ENCODE data around the gene MCL1. TPM values are rescaled to one million over a fixed set of nuclear protein-coding genes. Genes with fewer than 3 reads are reported as not detected.
A peak's percentile ranks its signal among the peaks of the same experiment; 100 is the strongest.
"Not testable (repeated sequence)": the region's sequence is repeated elsewhere in the genome, so short reads cannot be mapped to it uniquely, and the experiment has no call there.

MCL1 gene
- total RNA-seq, 1 donor from 2014 or later = 193 TPM

DNA sequence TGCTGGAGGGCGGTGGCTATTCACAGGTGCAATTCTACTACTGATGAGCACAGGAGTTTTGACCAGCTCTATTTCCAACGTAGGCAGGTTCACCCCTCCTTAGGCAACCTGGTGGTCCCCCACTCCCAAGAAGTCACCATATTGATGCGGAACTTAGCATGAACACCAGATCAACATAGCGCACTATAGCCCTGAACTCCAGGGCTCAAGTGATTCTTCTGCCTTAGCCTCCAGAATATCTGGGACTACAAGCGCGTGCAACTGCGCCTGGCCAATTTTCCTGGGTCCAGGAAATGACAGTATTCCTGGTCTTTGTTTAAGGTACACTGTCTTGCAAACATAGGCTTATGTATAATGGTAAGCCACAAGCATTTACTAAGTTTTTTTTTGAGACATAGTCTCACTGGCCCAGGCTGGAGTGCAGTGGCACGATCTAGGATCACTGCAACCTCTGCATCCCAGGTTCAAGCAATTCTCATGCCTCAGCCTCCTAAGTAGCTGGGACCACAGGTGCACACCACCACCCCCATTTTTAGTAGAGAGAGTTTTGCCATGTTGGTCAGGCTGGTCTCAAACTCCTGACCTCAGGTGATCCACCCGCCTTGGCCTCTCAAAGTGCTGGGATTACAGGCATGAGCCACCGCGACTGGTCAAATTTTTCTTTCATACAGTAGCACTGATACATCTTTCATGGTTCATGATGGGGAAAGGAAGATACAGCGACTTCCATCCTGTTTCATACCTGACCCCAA, 12.6 kb downstream of the MCL1 start:
- Mint-ChIP-seq H3K27ac (ENCODE audit: unreplicated experiment) (peak overlapping the region; percentile 98), H3K27me3 (ENCODE audit: unreplicated experiment) (peaks cover 19% of the 10 kb centered on the region), H3K36me3 (ENCODE audit: low read depth, unreplicated experiment) (peaks cover 12% of the 10 kb centered on the region), H3K4me3 (ENCODE audit: unreplicated experiment) (peak overlapping the region; percentile 65), H3K4me1 (ENCODE audit: unreplicated experiment) (peaks cover 60% of the 10 kb centered on the region), H3K9me3 (ENCODE audit: unreplicated experiment) (no peaks in the 10 kb centered on the region)
- TF ChIP-seq, protein P1, sequence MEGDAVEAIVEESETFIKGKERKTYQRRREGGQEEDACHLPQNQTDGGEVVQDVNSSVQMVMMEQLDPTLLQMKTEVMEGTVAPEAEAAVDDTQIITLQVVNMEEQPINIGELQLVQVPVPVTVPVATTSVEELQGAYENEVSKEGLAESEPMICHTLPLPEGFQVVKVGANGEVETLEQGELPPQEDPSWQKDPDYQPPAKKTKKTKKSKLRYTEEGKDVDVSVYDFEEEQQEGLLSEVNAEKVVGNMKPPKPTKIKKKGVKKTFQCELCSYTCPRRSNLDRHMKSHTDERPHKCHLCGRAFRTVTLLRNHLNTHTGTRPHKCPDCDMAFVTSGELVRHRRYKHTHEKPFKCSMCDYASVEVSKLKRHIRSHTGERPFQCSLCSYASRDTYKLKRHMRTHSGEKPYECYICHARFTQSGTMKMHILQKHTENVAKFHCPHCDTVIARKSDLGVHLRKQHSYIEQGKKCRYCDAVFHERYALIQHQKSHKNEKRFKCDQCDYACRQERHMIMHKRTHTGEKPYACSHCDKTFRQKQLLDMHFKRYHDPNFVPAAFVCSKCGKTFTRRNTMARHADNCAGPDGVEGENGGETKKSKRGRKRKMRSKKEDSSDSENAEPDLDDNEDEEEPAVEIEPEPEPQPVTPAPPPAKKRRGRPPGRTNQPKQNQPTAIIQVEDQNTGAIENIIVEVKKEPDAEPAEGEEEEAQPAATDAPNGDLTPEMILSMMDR (IDR thresholded peaks at IDR 0.05; ENCODE audit: unreplicated experiment) = no peak
- no peak for DNase-seq (ENCODE audit: low spot score)

GRCh38 chr1:150565240-150565991, 14.0 kb downstream of the MCL1 start:
- Mint-ChIP-seq H3K27me3 (ENCODE audit: unreplicated experiment) (peaks cover 20% of the 10 kb centered on the region), H3K4me3 (ENCODE audit: unreplicated experiment) (peak overlapping the region; percentile 59), H3K36me3 (ENCODE audit: low read depth, unreplicated experiment) (peaks cover 12% of the 10 kb centered on the region), H3K27ac (ENCODE audit: unreplicated experiment) (peak overlapping the region; percentile 77), H3K4me1 (ENCODE audit: unreplicated experiment) (peaks cover 67% of the 10 kb centered on the region)
- DNase-seq (ENCODE audit: low spot score); H3K9me3 Mint-ChIP-seq (ENCODE audit: unreplicated experiment): not testable (repeated sequence)

- DNase-seq (ENCODE audit: low spot score) = no peak
- Mint-ChIP-seq H3K4me1 (ENCODE audit: unreplicated experiment) (peaks cover 66% of the 10 kb centered on the region), H3K27me3 (ENCODE audit: unreplicated experiment) (peaks cover 14% of the 10 kb centered on the region), H3K4me3 (ENCODE audit: unreplicated experiment) (peak overlapping the region; percentile 49), H3K36me3 (ENCODE audit: low read depth, unreplicated experiment) (peaks cover 4% of the 10 kb centered on the region), H3K9me3 (ENCODE audit: unreplicated experiment) (no peaks in the 10 kb centered on the region), H3K27ac (ENCODE audit: unreplicated experiment) (peak overlapping the region; percentile 77)
- TF ChIP-seq, protein P1 (IDR thresholded peaks at IDR 0.05; ENCODE audit: unreplicated experiment) = no peak
Observed at GRCh38 chr1:150564051-150564991, 15.1 kb downstream of the MCL1 start.

DNA sequence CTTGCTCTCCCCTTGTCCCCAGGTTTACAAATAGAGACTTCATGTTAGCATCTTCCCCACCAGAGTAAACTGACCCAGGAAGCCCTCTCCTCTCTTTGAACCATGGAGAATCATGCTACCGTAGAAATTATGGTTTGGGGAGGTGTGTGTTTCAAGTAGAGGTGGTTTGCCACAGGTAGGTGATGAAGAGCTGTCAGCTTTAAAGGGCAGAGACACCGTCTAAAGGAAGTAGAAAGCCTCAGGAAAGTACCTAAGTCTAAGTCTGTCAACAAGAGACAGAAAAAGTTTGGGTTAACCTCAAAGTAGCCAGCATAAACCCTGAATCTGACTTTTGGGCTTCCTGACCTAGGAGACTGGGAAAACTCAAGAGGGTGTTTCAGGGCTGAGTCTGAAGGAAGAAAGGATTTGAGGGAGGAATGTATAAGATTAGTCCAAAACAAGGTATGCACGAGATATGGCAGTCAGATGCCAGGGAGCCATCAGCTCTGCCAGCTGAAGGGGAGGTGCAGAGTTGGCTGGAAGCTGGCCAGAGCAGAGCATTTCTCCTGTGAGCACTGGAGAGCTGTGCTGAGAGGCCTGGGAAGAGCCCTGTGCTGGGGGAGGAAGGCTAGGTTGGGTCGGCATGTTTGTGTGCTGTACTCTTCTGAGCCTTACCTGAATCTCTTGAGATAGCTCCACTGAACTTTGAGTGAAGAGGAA, 15.9 kb downstream of the MCL1 start:
- peaks cover 62% of the 10 kb centered on the region for H3K4me1 Mint-ChIP-seq (ENCODE audit: unreplicated experiment)
- H3K27ac Mint-ChIP-seq (ENCODE audit: unreplicated experiment) = peak overlapping the region; percentile 68
- peak overlapping the region; percentile 49 for H3K4me3 Mint-ChIP-seq (ENCODE audit: unreplicated experiment)
- no peaks in the 10 kb centered on the region for H3K9me3 Mint-ChIP-seq (ENCODE audit: unreplicated experiment)
- H3K36me3 Mint-ChIP-seq (ENCODE audit: low read depth, unreplicated experiment) = peaks cover 4% of the 10 kb centered on the region
- peaks cover 14% of the 10 kb centered on the region for H3K27me3 Mint-ChIP-seq (ENCODE audit: unreplicated experiment)
- TF ChIP-seq, protein P1 (IDR thresholded peaks at IDR 0.05; ENCODE audit: unreplicated experiment) = no peak
- DNase-seq (ENCODE audit: low spot score) = no peak
